ENCODE measurements around the gene DCX.

DCX gene

GRCh38 chrX:111360839-111361238 is 51.2 kb downstream of the DCX start:
- TF ChIP-seq EGR1 (IDR thresholded peaks at IDR 0.05) (no peak), CREB1 (IDR thresholded peaks at IDR 0.05; ENCODE audit: low read depth) (no peak), MAX (IDR thresholded peaks at IDR 0.05) (no peak), YY1 (IDR thresholded peaks at IDR 0.05; ENCODE audit: low read depth) (no peak), USF1 (IDR thresholded peaks at IDR 0.05) (no peak), ZBTB7A (IDR thresholded peaks at IDR 0.05; ENCODE audit: low read depth) (no peak), REST (IDR thresholded peaks at IDR 0.05; ENCODE audit: low read depth) (no peak)

GRCh38 chrX:111355523-111356115 is 56.4 kb downstream of the DCX start:
- TF ChIP-seq TCF12 (IDR thresholded peaks at IDR 0.05; ENCODE audit: low read depth) (no peak), USF1 (IDR thresholded peaks at IDR 0.05) (no peak), RAD21 (IDR thresholded peaks at IDR 0.05; ENCODE audit: low read depth) (no peak), YY1 (IDR thresholded peaks at IDR 0.05; ENCODE audit: low read depth) (no peak), FOXM1 (IDR thresholded peaks at IDR 0.05; ENCODE audit: borderline replicate concordance, low read depth) (no peak), MAX (IDR thresholded peaks at IDR 0.05) (no peak), EGR1 (IDR thresholded peaks at IDR 0.05) (no peak), TEAD4 (IDR thresholded peaks at IDR 0.05) (no peak)

- TF ChIP-seq EGR1 (IDR thresholded peaks at IDR 0.05) = no peak
- no peak for TF ChIP-seq TAF1 (IDR thresholded peaks at IDR 0.05; ENCODE audit: low read depth)
- no peak for TF ChIP-seq YY1 (IDR thresholded peaks at IDR 0.05; ENCODE audit: low read depth)
- no peak for TF ChIP-seq CREB1 (IDR thresholded peaks at IDR 0.05; ENCODE audit: low read depth)
- no peak for TF ChIP-seq ZBTB7A (IDR thresholded peaks at IDR 0.05; ENCODE audit: low read depth)
- TF ChIP-seq CEBPB (IDR thresholded peaks at IDR 0.05) = no peak
- TF ChIP-seq MAX (IDR thresholded peaks at IDR 0.05) = no peak
- TF ChIP-seq TEAD4 (IDR thresholded peaks at IDR 0.05) = no peak
- TF ChIP-seq USF1 (IDR thresholded peaks at IDR 0.05) = no peak
- no peak for TF ChIP-seq RAD21 (IDR thresholded peaks at IDR 0.05; ENCODE audit: low read depth)
These were observed 57.5 kb downstream of the DCX start for GRCh38 chrX:111354496-111354895.

- TF ChIP-seq FOXM1 (IDR thresholded peaks at IDR 0.05; ENCODE audit: borderline replicate concordance, low read depth) (no peak), CREB1 (IDR thresholded peaks at IDR 0.05; ENCODE audit: low read depth) (no peak), RAD21 (IDR thresholded peaks at IDR 0.05; ENCODE audit: low read depth) (no peak), CEBPB (IDR thresholded peaks at IDR 0.05) (no peak), YY1 (IDR thresholded peaks at IDR 0.05; ENCODE audit: low read depth) (no peak), TEAD4 (IDR thresholded peaks at IDR 0.05) (no peak), EGR1 (IDR thresholded peaks at IDR 0.05) (no peak), REST (IDR thresholded peaks at IDR 0.05; ENCODE audit: low read depth) (no peak)
These were observed 58.2 kb downstream of the DCX start for GRCh38 chrX:111353793-111354192.

DNA sequence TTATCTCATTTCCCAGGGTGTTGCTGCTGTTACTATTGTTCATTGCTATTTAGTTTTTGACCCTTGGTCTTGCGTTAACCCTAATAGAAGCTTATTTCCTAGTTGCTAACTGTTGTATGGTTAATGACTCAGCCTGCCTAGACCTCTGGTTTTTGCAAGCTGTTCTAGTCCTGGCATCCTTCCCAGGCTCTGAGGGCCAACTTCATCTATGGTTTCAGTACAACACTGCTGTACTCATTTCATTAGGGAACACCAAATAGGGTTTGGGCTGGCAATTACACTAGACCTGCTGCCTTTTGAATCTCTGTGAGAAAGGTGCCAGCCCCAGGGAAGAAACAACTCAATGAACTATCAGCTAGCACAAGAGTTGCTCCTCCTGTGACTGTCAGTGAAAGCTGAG is 59.6 kb downstream of the DCX start:
- TF ChIP-seq USF1 (IDR thresholded peaks at IDR 0.05) = no peak
- TF ChIP-seq TEAD4 (IDR thresholded peaks at IDR 0.05) = no peak
- no peak for TF ChIP-seq NFIC (IDR thresholded peaks at IDR 0.05)
- TF ChIP-seq ZBTB7A (IDR thresholded peaks at IDR 0.05; ENCODE audit: low read depth) = no peak
- TF ChIP-seq TAF1 (IDR thresholded peaks at IDR 0.05; ENCODE audit: low read depth) = no peak
- TF ChIP-seq TCF12 (IDR thresholded peaks at IDR 0.05; ENCODE audit: low read depth) = no peak
- no peak for TF ChIP-seq RAD21 (IDR thresholded peaks at IDR 0.05; ENCODE audit: low read depth)
- no peak for TF ChIP-seq FOXM1 (IDR thresholded peaks at IDR 0.05; ENCODE audit: borderline replicate concordance, low read depth)
- no peak for TF ChIP-seq MAX (IDR thresholded peaks at IDR 0.05)
- no peak for TF ChIP-seq YY1 (IDR thresholded peaks at IDR 0.05; ENCODE audit: low read depth)
- no peak for TF ChIP-seq EGR1 (IDR thresholded peaks at IDR 0.05)
- TF ChIP-seq CEBPB (IDR thresholded peaks at IDR 0.05) = no peak
- no peak for TF ChIP-seq REST (IDR thresholded peaks at IDR 0.05; ENCODE audit: low read depth)
- no peak for TF ChIP-seq EP300 (IDR thresholded peaks at IDR 0.05; ENCODE audit: borderline replicate concordance)
- TF ChIP-seq CREB1 (IDR thresholded peaks at IDR 0.05; ENCODE audit: low read depth) = no peak

Data from Ishikawa (cell line).